Nephron progenitor cell (in vitro differentiated cells): ENCODE results near the gene FOSL1.

Source experiments
- DNase-seq: peaks from one replicate; pipeline ENCODE4 v3.0.0; 2021
- H3K27ac Mint-ChIP-seq: 2 replicates; pipeline ENCODE4 v1.8.0; 2021; ENCODE audit warnings: mild to moderate bottlenecking, moderate library complexity, mixed read lengths
- H3K27me3 Mint-ChIP-seq: 2 replicates; pipeline ENCODE4 v1.8.0; 2021; ENCODE audit warnings: mild to moderate bottlenecking, low read depth, mixed read lengths; ENCODE audit not compliant: poor library complexity
- H3K36me3 Mint-ChIP-seq: 2 replicates; pipeline ENCODE4 v1.8.0; 2021; ENCODE audit warnings: low read depth, mixed read lengths
- H3K4me1 Mint-ChIP-seq: 2 replicates; pipeline ENCODE4 v1.8.0; 2021; ENCODE audit warnings: mixed read lengths
- H3K4me3 Mint-ChIP-seq: 2 replicates; pipeline ENCODE4 v1.8.0; 2021; ENCODE audit warnings: mild to moderate bottlenecking, moderate library complexity, mixed read lengths
- H3K9me3 Mint-ChIP-seq: 2 replicates; pipeline ENCODE4 v1.8.0; 2021; ENCODE audit warnings: mild to moderate bottlenecking, moderate library complexity, mixed read lengths
- TF ChIP-seq, protein P1 (sequence below): fragments of 200-600 bp; sonication (generic); IDR thresholded peaks from 2 replicates; pipeline ENCODE4 v1.5.0; 2021; ENCODE audit warnings: antibody characterized with exemption

FOSL1 gene

DNA sequence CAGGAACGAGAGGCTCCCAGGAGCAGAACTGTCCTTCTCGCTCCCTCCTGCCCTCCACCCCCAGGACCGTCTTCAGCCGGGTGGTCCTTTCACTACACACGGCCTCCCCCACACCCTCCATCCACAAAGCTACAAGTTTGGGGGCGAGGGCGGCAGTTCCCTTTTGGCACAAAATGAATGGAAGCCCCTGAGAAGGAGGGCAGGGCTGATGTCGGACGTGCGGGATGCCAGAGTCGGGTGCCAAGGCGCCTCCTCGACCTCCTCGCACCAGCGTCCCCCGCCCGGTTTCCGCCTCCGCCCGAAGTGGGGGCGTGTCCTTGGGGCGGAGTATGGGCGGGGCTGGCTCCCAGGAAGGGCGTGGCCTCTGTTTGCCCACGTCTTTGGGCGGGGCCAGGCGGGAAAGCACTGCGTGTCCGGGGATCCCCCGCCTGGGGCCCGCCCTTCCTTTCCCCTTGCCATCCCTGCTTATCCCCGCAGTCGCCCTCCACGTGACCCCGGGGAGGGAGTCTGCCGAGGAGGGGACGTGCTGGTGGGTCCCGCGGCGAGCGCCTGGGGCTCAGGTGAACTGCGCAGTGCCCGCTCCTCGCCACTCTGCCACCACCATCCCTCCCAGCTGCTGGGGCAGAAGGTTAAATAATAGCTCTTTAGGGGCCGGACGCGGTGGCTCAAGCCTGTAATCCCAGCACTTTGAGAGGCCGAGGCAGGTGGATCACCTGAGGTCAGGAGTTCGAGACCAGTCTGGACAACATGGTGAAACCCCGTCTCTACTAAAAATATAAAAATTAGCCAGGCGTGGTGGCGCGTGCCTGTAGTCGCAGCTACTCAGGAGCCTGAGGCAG lies 26.7 kb downstream of the FOSL1 start:
- H3K9me3 Mint-ChIP-seq: no peaks in the 10 kb centered on the region
- no peaks in the 10 kb centered on the region for H3K27me3 Mint-ChIP-seq
- DNase-seq: peak; percentile 98
- TF ChIP-seq, protein P1, sequence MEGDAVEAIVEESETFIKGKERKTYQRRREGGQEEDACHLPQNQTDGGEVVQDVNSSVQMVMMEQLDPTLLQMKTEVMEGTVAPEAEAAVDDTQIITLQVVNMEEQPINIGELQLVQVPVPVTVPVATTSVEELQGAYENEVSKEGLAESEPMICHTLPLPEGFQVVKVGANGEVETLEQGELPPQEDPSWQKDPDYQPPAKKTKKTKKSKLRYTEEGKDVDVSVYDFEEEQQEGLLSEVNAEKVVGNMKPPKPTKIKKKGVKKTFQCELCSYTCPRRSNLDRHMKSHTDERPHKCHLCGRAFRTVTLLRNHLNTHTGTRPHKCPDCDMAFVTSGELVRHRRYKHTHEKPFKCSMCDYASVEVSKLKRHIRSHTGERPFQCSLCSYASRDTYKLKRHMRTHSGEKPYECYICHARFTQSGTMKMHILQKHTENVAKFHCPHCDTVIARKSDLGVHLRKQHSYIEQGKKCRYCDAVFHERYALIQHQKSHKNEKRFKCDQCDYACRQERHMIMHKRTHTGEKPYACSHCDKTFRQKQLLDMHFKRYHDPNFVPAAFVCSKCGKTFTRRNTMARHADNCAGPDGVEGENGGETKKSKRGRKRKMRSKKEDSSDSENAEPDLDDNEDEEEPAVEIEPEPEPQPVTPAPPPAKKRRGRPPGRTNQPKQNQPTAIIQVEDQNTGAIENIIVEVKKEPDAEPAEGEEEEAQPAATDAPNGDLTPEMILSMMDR: no peak
- peak overlapping the region; percentile 91 for H3K4me3 Mint-ChIP-seq
- peak overlapping the region; percentile 83 for H3K27ac Mint-ChIP-seq
- H3K4me1 Mint-ChIP-seq: peaks cover 39% of the 10 kb centered on the region
- H3K36me3 Mint-ChIP-seq: no peaks in the 10 kb centered on the region

DNA sequence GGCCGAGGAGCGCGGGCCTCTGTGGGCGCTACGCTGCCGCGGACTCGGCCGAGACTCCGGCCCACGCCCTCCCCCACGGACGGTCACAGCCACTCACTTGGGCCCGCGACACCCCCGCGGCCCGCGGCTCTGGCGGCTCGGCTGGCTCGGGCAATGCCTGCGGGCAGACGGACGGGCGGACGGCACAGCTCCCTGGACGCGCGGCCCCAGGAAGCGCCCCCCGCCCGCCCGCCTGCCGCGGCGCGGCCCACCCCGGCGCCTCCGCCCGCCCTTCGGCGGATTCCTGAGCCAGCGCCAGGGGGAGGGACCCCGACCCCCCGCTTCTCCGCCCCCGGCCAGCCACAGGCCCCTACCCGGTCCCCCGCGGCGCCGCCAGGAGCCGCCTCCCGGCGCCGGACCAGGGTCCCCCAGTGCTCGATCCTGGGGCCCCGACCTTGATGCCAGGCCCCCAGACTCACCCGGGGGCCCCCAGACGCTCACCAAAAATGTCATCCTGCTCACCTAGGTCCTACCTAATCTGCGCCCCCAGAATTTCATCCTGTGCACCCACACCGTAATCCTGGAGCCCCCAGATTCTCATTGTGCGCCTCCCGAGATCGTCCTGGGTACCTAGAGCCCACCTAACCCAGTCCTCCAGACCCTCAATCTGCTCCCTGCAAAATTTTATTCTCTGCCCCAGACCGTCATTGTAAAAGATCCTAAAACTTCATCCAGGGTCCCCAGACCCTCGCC lies 27.4 kb downstream of the FOSL1 start, which contains the start of gene EFEMP2:
Gene EFEMP2, minus strand, starts transcription at position 215 of the 732 bp plus-strand sequence. CDS start 446 bp downstream, outside the sequence.
- no peaks in the 10 kb centered on the region for H3K36me3 Mint-ChIP-seq
- peak within 1 kb of the TSS; percentile 83 for H3K27ac Mint-ChIP-seq
- TF ChIP-seq, protein P1: no peak
- peak; percentile 74 for DNase-seq
- peaks cover 38% of the 10 kb centered on the region for H3K4me1 Mint-ChIP-seq
- peak within 1 kb of the TSS; percentile 91 for H3K4me3 Mint-ChIP-seq
- no peaks in the 10 kb centered on the region for H3K9me3 Mint-ChIP-seq
- H3K27me3 Mint-ChIP-seq: no peaks in the 10 kb centered on the region

DNA sequence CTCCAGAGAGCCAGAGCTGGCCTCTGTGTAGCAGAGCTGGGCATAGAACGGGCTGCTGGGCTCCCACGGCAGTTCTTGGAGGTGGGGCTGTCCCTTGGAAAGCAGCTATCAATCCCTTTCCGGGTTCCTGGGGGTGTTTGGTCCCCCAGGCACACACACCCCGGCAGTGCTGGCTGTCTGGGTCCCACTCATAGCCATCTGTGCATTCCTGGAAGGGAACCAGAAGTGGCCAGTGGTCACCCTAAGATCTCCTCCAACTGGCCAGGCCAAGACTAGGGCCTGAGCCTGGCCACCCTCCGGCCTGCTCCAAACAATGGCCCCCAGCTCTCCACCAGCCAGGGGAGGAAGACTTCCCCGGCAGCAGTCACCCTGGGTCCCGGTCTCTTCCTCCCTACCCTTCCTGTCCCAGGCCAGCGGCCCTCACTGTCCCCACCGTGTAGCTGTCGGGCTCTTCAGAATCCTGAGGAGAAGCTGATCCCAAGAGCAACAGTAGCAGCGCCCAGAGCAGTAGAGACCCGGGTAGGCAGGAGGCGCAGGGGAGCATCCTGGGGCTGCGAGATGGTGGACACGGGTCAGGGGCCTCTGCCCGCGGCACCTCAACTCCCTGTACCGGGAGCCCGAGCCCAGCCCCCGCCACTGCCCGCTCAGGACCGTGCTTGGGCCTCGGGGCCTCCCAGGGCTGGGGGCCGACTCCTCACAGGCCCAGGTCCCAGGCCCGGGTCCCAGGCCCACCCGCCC lies 28.2 kb downstream of the FOSL1 start:
- no peaks in the 10 kb centered on the region for H3K27me3 Mint-ChIP-seq
- H3K9me3 Mint-ChIP-seq: no peaks in the 10 kb centered on the region
- TF ChIP-seq, protein P1: no peak
- H3K27ac Mint-ChIP-seq: peak overlapping the region; percentile 61
- H3K36me3 Mint-ChIP-seq: peaks cover 7% of the 10 kb centered on the region
- peak; percentile 54 for DNase-seq
- peak overlapping the region; percentile 85 for H3K4me3 Mint-ChIP-seq
- H3K4me1 Mint-ChIP-seq: peaks cover 45% of the 10 kb centered on the region

DNA sequence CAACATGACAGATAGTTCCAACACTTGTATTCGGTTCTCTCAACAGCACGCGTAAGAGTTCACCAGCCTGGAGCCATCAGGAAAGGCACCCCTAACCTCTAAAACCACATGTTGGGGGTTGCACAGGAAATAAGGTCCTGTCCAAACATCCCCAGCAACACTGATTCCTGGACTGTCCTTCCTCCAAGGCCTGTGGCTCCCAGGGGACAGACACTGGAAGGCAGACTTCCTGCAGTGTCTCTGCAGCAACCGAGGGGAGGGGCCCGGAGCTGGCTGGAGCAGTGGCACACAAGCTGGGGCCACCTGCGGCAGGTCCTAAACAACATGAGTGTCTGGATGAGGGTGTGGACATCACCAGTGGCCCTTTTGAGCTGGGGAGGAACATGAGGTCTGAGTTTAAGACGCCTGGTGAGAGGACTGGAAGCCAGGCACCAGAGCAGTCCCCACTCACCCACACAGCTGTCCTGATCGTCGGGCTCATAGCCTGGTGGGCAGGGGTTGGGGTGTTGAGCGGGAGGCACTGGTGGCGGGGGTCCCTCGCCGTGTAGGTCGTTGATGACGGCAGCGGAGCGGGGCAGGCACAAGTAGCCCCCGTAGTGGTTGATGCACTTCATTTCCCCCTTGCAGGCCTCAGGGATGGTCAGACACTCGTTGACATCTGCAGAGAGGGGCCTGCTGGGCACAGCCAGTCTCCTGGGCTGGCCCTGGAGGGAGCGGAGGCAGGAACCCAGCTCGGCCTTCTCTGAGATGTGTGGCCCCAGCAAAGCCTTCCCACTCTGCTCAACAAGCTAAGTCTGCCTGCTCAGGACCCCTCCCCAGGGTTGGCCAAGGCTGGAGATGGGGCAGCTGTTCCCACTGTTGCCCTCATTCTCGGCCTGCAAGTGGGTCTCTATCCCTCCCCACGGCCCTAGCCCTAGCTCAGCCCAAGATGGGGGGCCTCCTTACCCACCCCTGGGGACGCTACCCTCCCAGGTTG lies 29.2 kb downstream of the FOSL1 start:
- H3K9me3 Mint-ChIP-seq: no peaks in the 10 kb centered on the region
- H3K4me1 Mint-ChIP-seq: peaks cover 46% of the 10 kb centered on the region
- peak overlapping the region; percentile 85 for H3K4me3 Mint-ChIP-seq
- no peaks in the 10 kb centered on the region for H3K27me3 Mint-ChIP-seq
- TF ChIP-seq, protein P1: no peak
- peak overlapping the region; percentile 75 for H3K27ac Mint-ChIP-seq
- DNase-seq: peak; percentile 48
- peaks cover 7% of the 10 kb centered on the region for H3K36me3 Mint-ChIP-seq

DNA sequence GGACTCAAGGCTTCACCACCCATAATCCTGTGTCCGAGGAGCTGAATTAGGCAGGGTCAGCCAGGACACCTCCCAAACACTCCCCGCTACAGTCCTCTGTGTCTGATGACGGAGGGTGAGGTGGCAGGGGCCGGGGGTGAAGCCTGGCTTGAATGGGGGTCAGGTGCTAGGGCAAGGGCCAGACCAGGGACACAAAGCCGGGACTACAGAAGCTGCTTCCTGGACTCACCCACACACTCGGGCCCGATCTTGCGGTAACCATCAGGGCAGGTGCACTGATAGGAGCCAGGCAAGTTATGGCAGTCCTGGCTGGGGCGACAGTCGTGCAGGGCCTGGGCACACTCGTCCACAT lies 29.9 kb downstream of the FOSL1 start:
- Mint-ChIP-seq H3K36me3 (peaks cover 7% of the 10 kb centered on the region), H3K4me1 (peaks cover 46% of the 10 kb centered on the region), H3K27ac (no peak overlapping the region), H3K4me3 (peak overlapping the region; percentile 85), H3K27me3 (no peaks in the 10 kb centered on the region), H3K9me3 (no peaks in the 10 kb centered on the region)
- TF ChIP-seq, protein P1: no peak
- no peak for DNase-seq
